T-cell (primary cell): ENCODE results near the gene FYB1. TPM values are rescaled to one million over a fixed set of nuclear protein-coding genes. Genes with fewer than 3 reads are reported as not detected.

Source experiments
- ATAC-seq, 4 experiments: fragments of 200-7000 bp in 3 of 4; fragments of 150-1000 bp in 1 of 4; cut with Tn5 transposase; replicated peaks in 1 of 4; 1 replicate in 3 of 4; 2 replicates in 1 of 4; pipeline ENCODE4 v1.10.0; 2021; ENCODE audit warnings: moderate library complexity in 3 of 4, mild to moderate bottlenecking in 2 of 4, moderate number of reproducible peaks in 1 of 4
- CTCF ChIA-PET, 2 donors: fragments of 300-600 bp; sonication (Branson Sonifier 250); formaldehyde crosslinking; loops; one replicate each; lab custom pipeline; 2022; ENCODE audit warnings: antibody characterized with exemption in 2 of 2; lab: Charles Lee
- POLR2A ChIA-PET, 2 donors: fragments of 300-600 bp; sonication (Branson Sonifier 250); formaldehyde crosslinking; loops; one replicate each; lab custom pipeline; 2022; ENCODE audit warnings: antibody characterized with exemption in 2 of 2; lab: Charles Lee
- DNase-seq, 35 experiments: peaks; one replicate each; pipeline versions ENCODE4 v3.0.0 to v3.0.0-alpha.2; 2013 to 2023
- H3K27ac ChIP-seq: one replicate; pipeline ENCODE4 v1.5.1; 2013; ENCODE audit warnings: low read length
- H3K27me3 ChIP-seq, 2 experiments: replicated peaks in 1 of 2; 1 replicate in 1 of 2; 2 replicates in 1 of 2; pipeline versions ENCODE4 v1.6.1 to v1.7.0; 2013; ENCODE audit warnings: low read length in 1 of 2, mixed read lengths in 1 of 2; ENCODE audit not compliant: control insufficient read depth in 2 of 2, insufficient read depth in 2 of 2; ENCODE audit errors: extremely low read depth in 1 of 2
- H3K36me3 ChIP-seq, 2 donors: 1 replicate in 1 of 2; 2 replicates in 1 of 2; pipeline versions ENCODE4 v1.6.1 to v1.7.0; 2013; ENCODE audit warnings: low read length in 1 of 2; ENCODE audit not compliant: control insufficient read depth in 2 of 2, insufficient read depth in 1 of 2; ENCODE audit errors: extremely low read depth in 1 of 2
- H3K4me1 ChIP-seq, 2 experiments: 1 replicate in 1 of 2; 2 replicates in 1 of 2; pipeline versions ENCODE4 v1.6.1 to v1.7.0; 2013; ENCODE audit warnings: low read length in 2 of 2, mixed read lengths in 1 of 2; ENCODE audit not compliant: insufficient read depth in 2 of 2, control insufficient read depth in 1 of 2; ENCODE audit errors: extremely low read depth in 1 of 2
- H3K4me3 ChIP-seq, 2 donors: 1 replicate in 1 of 2; 2 replicates in 1 of 2; pipeline versions ENCODE4 v1.5.1 to v1.7.0; 2013; ENCODE audit warnings: mild to moderate bottlenecking in 2 of 2, low read length in 1 of 2, moderate library complexity in 1 of 2; ENCODE audit not compliant: control insufficient read depth in 1 of 2; ENCODE audit errors: extremely low read depth in 1 of 2
- H3K9me3 ChIP-seq: 2 replicates; pipeline ENCODE4 v1.7.0; 2013
- H3K27ac Mint-ChIP-seq, 2 donors: one replicate each; pipeline ENCODE4 v1.8.0; 2020 to 2021; ENCODE audit warnings: mild to moderate bottlenecking in 2 of 2, mixed read lengths in 2 of 2
- H3K27me3 Mint-ChIP-seq, 2 donors: one replicate each; pipeline ENCODE4 v1.8.0; 2021 to 2022; ENCODE audit warnings: mixed read lengths in 2 of 2
- H3K36me3 Mint-ChIP-seq: one replicate; pipeline ENCODE4 v1.8.0; 2021; ENCODE audit warnings: mixed read lengths
- H3K4me1 Mint-ChIP-seq, 3 donors: one replicate each; pipeline ENCODE4 v1.8.0; 2020 to 2022; ENCODE audit warnings: mixed read lengths in 3 of 3, mild to moderate bottlenecking in 1 of 3
- H3K4me3 Mint-ChIP-seq, 3 donors: one replicate each; pipeline ENCODE4 v1.8.0; 2020 to 2022; ENCODE audit warnings: mild to moderate bottlenecking in 3 of 3, mixed read lengths in 3 of 3, moderate library complexity in 3 of 3
- H3K9me3 Mint-ChIP-seq, 3 donors: one replicate each; pipeline ENCODE4 v1.8.0; 2020 to 2022; ENCODE audit warnings: mixed read lengths in 3 of 3
- WGBS: methylation state at CpG from one replicate; pipeline ENCODE4 v1.1.5; 2013; ENCODE audit warnings: missing lambda C conversion rate; ENCODE audit not compliant: insufficient coverage; 5-methylcytosine and 5-hydroxymethylcytosine counted together
- total RNA-seq, 35 experiments: library from RNA in 6 of 35; stranded (reverse) in 6 of 35; fragments of 120-200 nt in 1 of 35; gene quantifications; one replicate each; pipeline versions ENCODE4 v1.2.1 to v1.2.4 and lab custom pipeline; 2013 to 2026

Gene FYB1
- total RNA-seq, 5 donors from 2014 or later (not counting 1 experiment from before 2014, with no cell fraction given) = 372 to 769 (median 428) TPM

GRCh38 chr5:39080597-39081204 is 138.7 kb downstream of the FYB1 start:
- ChIA-PET CTCF (interaction anchor here (0.6 to 3.2 kb wide), 24 partner anchors 9 to 639 kb away, joined by 3 to 26 read pairs (median 3); no protein-coding TSS in a partner anchor), POLR2A (interaction anchor here (0.5 to 1.1 kb wide), 5 partner anchors 15 to 142 kb away, joined by 3 to 5 read pairs (median 4); no protein-coding TSS in a partner anchor)
- peaks cover 26 to 55% of the 10 kb centered on the region in 2 donors for H3K27me3 Mint-ChIP-seq
- no peaks in the 10 kb centered on the region for H3K36me3 Mint-ChIP-seq
- H3K4me1 Mint-ChIP-seq = peaks cover 15 to 20% (median 17%) of the 10 kb centered on the region in 3 donors
- ATAC-seq (peak in 1 of 4 experiments; percentile 38), DNase-seq (peak in 4 of 35 experiments; percentile 4 to 64 (median 20))
- H3K27me3 ChIP-seq = peaks cover 0 to 9% of the 10 kb centered on the region in 2 experiments
- H3K4me1 ChIP-seq = no peaks in the 10 kb centered on the region
- no peak overlapping the region for H3K27ac Mint-ChIP-seq
- WGBS = no CpG with 5 or more reads among the region's 3 CpGs
- no peak overlapping the region for H3K27ac ChIP-seq
- no peak overlapping the region for H3K4me3 Mint-ChIP-seq
- H3K36me3 ChIP-seq = no peaks in the 10 kb centered on the region
- no peak overlapping the region for H3K4me3 ChIP-seq
- no peaks in the 10 kb centered on the region for H3K9me3 ChIP-seq
- H3K9me3 Mint-ChIP-seq = peaks cover 0 to 9% (median 0%) of the 10 kb centered on the region in 3 donors

- H3K36me3 ChIP-seq = no peaks in the 10 kb centered on the region
- CTCF ChIA-PET = interaction anchor here (0.5 to 3.2 kb wide), 18 partner anchors 8 to 638 kb away, joined by 3 to 26 read pairs (median 4); no protein-coding TSS in a partner anchor
- H3K9me3 Mint-ChIP-seq = peaks cover 0 to 9% (median 0%) of the 10 kb centered on the region in 3 donors
- H3K36me3 Mint-ChIP-seq = no peaks in the 10 kb centered on the region
- no peaks in the 10 kb centered on the region for H3K9me3 ChIP-seq
- H3K4me3 ChIP-seq = no peak overlapping the region
- H3K27ac Mint-ChIP-seq = no peak overlapping the region
- no peak overlapping the region for H3K27ac ChIP-seq
- WGBS = no CpG with 5 or more reads among the region's 2 CpGs
- peaks cover under 1 to 4% of the 10 kb centered on the region in 2 experiments for H3K4me1 ChIP-seq
- POLR2A ChIA-PET = interaction anchor here (0.5 to 1.1 kb wide), 5 partner anchors 14 to 142 kb away, joined by 3 to 5 read pairs (median 4); no protein-coding TSS in a partner anchor
- ATAC-seq (no peak), DNase-seq (no peak)
- peaks cover 0 to 9% of the 10 kb centered on the region in 2 experiments for H3K27me3 ChIP-seq
- H3K4me3 Mint-ChIP-seq = no peak overlapping the region
- peaks cover 26 to 55% of the 10 kb centered on the region in 2 donors for H3K27me3 Mint-ChIP-seq
- H3K4me1 Mint-ChIP-seq = peaks cover 19 to 23% (median 22%) of the 10 kb centered on the region in 3 donors
These were observed 139.2 kb downstream of the FYB1 start for GRCh38 chr5:39080168-39080567.

GRCh38 chr5:39079147-39079546 is 140.2 kb downstream of the FYB1 start:
- CTCF ChIA-PET = interaction anchor here (0.6 to 3.2 kb wide), 11 partner anchors 33 to 637 kb away, joined by 3 to 26 read pairs (median 3); no protein-coding TSS in a partner anchor
- Histone ChIP-seq H3K27me3 (peaks cover 0 to 9% of the 10 kb centered on the region in 2 experiments), H3K9me3 (no peaks in the 10 kb centered on the region), H3K27ac (no peak overlapping the region), H3K4me1 (peaks cover 4 to 5% of the 10 kb centered on the region in 2 experiments), H3K4me3 (no peak overlapping the region), H3K36me3 (no peaks in the 10 kb centered on the region)
- DNase-seq (no peak), ATAC-seq (no peak)
- H3K9me3 Mint-ChIP-seq = peaks cover 0 to 9% (median 0%) of the 10 kb centered on the region in 3 donors
- no peaks in the 10 kb centered on the region for H3K36me3 Mint-ChIP-seq
- peaks cover 23 to 24% (median 24%) of the 10 kb centered on the region in 3 donors for H3K4me1 Mint-ChIP-seq
- peaks cover 26 to 55% of the 10 kb centered on the region in 2 donors for H3K27me3 Mint-ChIP-seq
- no peak overlapping the region for H3K27ac Mint-ChIP-seq
- no peak overlapping the region for H3K4me3 Mint-ChIP-seq
- POLR2A ChIA-PET = no interaction called here
- WGBS = no CpG with 5 or more reads among the region's 2 CpGs

- H3K27ac Mint-ChIP-seq = no peak overlapping the region
- Histone ChIP-seq H3K9me3 (no peaks in the 10 kb centered on the region), H3K4me1 (peaks cover 4 to 14% of the 10 kb centered on the region in 2 experiments), H3K27ac (no peak overlapping the region), H3K36me3 (no peaks in the 10 kb centered on the region), H3K27me3 (peaks cover 0 to 9% of the 10 kb centered on the region in 2 experiments), H3K4me3 (no peak overlapping the region)
- H3K4me3 Mint-ChIP-seq = no peak overlapping the region
- POLR2A ChIA-PET = interaction anchor here (0.6 to 0.7 kb wide), 2 partner anchors 21 to 28 kb away, joined by 3 read pairs; no protein-coding TSS in a partner anchor
- ATAC-seq (no peak), DNase-seq (no peak)
- H3K4me1 Mint-ChIP-seq = peaks cover 31 to 37% (median 36%) of the 10 kb centered on the region in 3 donors
- WGBS = no CpG with 5 or more reads among the region's 6 CpGs
- peaks cover 3% of the 10 kb centered on the region for H3K36me3 Mint-ChIP-seq
- no peaks in the 10 kb centered on the region for H3K9me3 Mint-ChIP-seq
- peaks cover 21 to 39% of the 10 kb centered on the region in 2 donors for H3K27me3 Mint-ChIP-seq
- CTCF ChIA-PET = no interaction called here
These were observed 142.3 kb downstream of the FYB1 start for GRCh38 chr5:39076757-39077728.

- Histone ChIP-seq H3K9me3 (no peaks in the 10 kb centered on the region), H3K4me3 (no peak overlapping the region), H3K36me3 (no peaks in the 10 kb centered on the region), H3K27ac (no peak overlapping the region), H3K27me3 (peaks cover 0 to 5% of the 10 kb centered on the region in 2 experiments), H3K4me1 (peaks cover 4 to 19% of the 10 kb centered on the region in 2 experiments)
- peaks cover 6% of the 10 kb centered on the region for H3K36me3 Mint-ChIP-seq
- H3K27ac Mint-ChIP-seq = no peak overlapping the region
- H3K4me1 Mint-ChIP-seq = peaks cover 39 to 45% (median 44%) of the 10 kb centered on the region in 3 donors
- H3K4me3 Mint-ChIP-seq = peak overlapping the region in 2 of 3 donors; percentile 39 to 96
- DNase-seq = no peak
- peaks cover 21 to 30% of the 10 kb centered on the region in 2 donors for H3K27me3 Mint-ChIP-seq
- POLR2A ChIA-PET = interaction anchor here in 1 of 2 donors (0.6 kb wide), 1 partner anchor 28 kb away, joined by 3 read pairs; no protein-coding TSS in a partner anchor
- CTCF ChIA-PET = interaction anchor here in 1 of 2 donors (0.7 kb wide), 1 partner anchor 1575 kb away, joined by 3 read pairs; no protein-coding TSS in a partner anchor
- no peak for ATAC-seq
- H3K9me3 Mint-ChIP-seq = no peaks in the 10 kb centered on the region
- WGBS = no CpG with 5 or more reads among the region's 6 CpGs
These were observed 143.1 kb downstream of the FYB1 start for GRCh38 chr5:39076101-39076756.
